Uterus (tissue), 2 donors: ENCODE data around the gene PHF11.

ENCODE experiments used
- CTCF ChIP-seq, 4 experiments: fragments of 200-600 bp in 2 of 4; fragments of 450-650 bp in 2 of 4; sonication (generic) in 2 of 4; IDR thresholded peaks; one replicate each; pipeline ENCODE4 v1.5.1; 2016 to 2019; ENCODE audit warnings: antibody characterized with exemption in 4 of 4, mild to moderate bottlenecking in 2 of 4, moderate library complexity in 1 of 4
- POLR2A ChIP-seq, 2 donors: fragments of 450-650 bp; IDR thresholded peaks; one replicate each; pipeline ENCODE4 v1.6.1; 2016; ENCODE audit warnings: antibody characterized with exemption in 2 of 2, mild to moderate bottlenecking in 1 of 2, moderate library complexity in 1 of 2

- TF ChIP-seq CTCF (IDR thresholded peaks at IDR 0.05), result no peak
- no peak for TF ChIP-seq POLR2A (IDR thresholded peaks at IDR 0.05)
Measured at GRCh38 chr13:49497272-49497671, 1.5 kb downstream of the PHF11 start.
